ENCODE data around the gene UBL4A.

- TF ChIP-seq REST (IDR thresholded peaks at IDR 0.05; ENCODE audit: borderline replicate concordance) (no peak), REST (CRISPR knock-in tag; IDR thresholded peaks at IDR 0.05; ENCODE audit: low read depth) (no peak), L3MBTL2 (IDR thresholded peaks at IDR 0.05) (no peak), ZNF274 (IDR thresholded peaks at IDR 0.05; ENCODE audit: borderline replicate concordance, low read depth, low read length) (no peak), FUS (optimal IDR thresholded peaks at IDR 0.05; ENCODE audit: low read depth, low read length) (no peak), BCL6 (CRISPR knock-in tag; IDR thresholded peaks at IDR 0.05) (no peak), HBP1 (CRISPR knock-in tag; IDR thresholded peaks at IDR 0.05) (no peak), RAD21 (CRISPR knock-in tag; conservative IDR thresholded peaks at IDR 0.05 in 1 of 2, IDR thresholded peaks at IDR 0.05 in 1 of 2) (no peak), ZFP36 (IDR thresholded peaks at IDR 0.05; ENCODE audit: low read depth, low read length, partially characterized antibody) (no peak), CBX5 (IDR thresholded peaks at IDR 0.05; ENCODE audit: borderline replicate concordance, low read depth) (no peak)
These were observed 25.3 kb upstream of the UBL4A start for GRCh38 chrX:154511761-154512160.
